ENCODE measurements around the gene CD44. TPM values are rescaled to one million over a fixed set of nuclear protein-coding genes. Genes with fewer than 3 reads are reported as not detected.

Gene CD44
- total RNA-seq, 1 experiment from 2014 or later: 6.1 TPM

DNA sequence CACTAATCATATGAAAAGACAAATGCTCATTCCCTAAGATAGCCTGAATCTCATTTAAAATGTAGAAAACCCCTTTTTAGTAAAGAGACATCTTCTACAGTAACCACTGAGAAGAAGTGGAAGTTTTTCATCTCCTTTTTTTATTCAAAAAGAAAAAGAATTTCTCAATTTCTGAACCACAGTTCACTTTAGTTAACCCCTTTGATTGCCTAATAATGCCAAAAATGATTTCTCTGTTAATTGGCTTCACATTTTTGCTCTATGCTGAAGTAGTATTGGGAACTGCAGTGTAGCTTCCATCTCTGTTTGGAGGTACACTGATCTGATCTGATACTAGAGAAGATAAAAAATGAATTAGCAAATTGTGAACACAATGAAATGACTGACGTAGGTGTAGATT lies 58.3 kb downstream of the CD44 start:
- Histone ChIP-seq H3K18ac (ENCODE audit: insufficient read length, low read depth, low read length) (no peak overlapping the region), H2BK20ac (ENCODE audit: low read depth, low read length, poor library complexity, severe bottlenecking) (no peak overlapping the region), H3T11ph (ENCODE audit: low read length) (no peak overlapping the region), H3K56ac (ENCODE audit: insufficient read length, low read depth, low read length) (no peak overlapping the region), H3K27me3 (ENCODE audit: insufficient read depth, low read length) (no peaks in the 10 kb centered on the region), H3K14ac (ENCODE audit: insufficient read depth, low read length) (no peak overlapping the region), H3K79me2 (ENCODE audit: insufficient read depth, low read length) (no peaks in the 10 kb centered on the region), H2BK120ac (ENCODE audit: low read depth, low read length, poor library complexity, severe bottlenecking) (no peak overlapping the region), H3K27ac (ENCODE audit: insufficient read length, low read depth, low read length) (no peak overlapping the region), H4K8ac (replicated peaks; ENCODE audit: insufficient read length, low read depth, low read length) (no peak overlapping the region), H2BK15ac (ENCODE audit: low read depth, low read length) (no peak overlapping the region), H3K4me2 (ENCODE audit: insufficient read depth, insufficient read length, low read length) (no peak overlapping the region), H3K4me1 (ENCODE audit: insufficient read depth, low read length) (no peaks in the 10 kb centered on the region), H3K79me1 (ENCODE audit: insufficient read depth, low read depth, low read length, poor library complexity, severe bottlenecking) (no peaks in the 10 kb centered on the region), H3K4ac (ENCODE audit: low read depth, low read length) (no peak overlapping the region), H2BK12ac (ENCODE audit: insufficient read length, low read depth, low read length) (no peak overlapping the region), H3K23ac (ENCODE audit: insufficient read length, low read depth, low read length) (no peak overlapping the region), H4K5ac (ENCODE audit: insufficient read length, low read depth, low read length) (no peak overlapping the region), H4K91ac (ENCODE audit: insufficient read length, low read depth, low read length) (no peak overlapping the region), H2AFZ (ENCODE audit: low read length) (no peak overlapping the region), H3K9ac (ENCODE audit: extremely low read depth, insufficient read length, low read length) (no peak overlapping the region), H3K23me2 (ENCODE audit: insufficient read length, low read depth, low read length, poor library complexity, severe bottlenecking) (no peaks in the 10 kb centered on the region), H4K20me1 (ENCODE audit: control insufficient read depth, insufficient read depth, insufficient read length) (no peaks in the 10 kb centered on the region), H2AK5ac (ENCODE audit: insufficient read length, low read length) (no peak overlapping the region), H3K9me3 (ENCODE audit: control insufficient read depth, low read depth, low read length) (no peaks in the 10 kb centered on the region), H2BK5ac (ENCODE audit: insufficient read length, low read length) (no peak overlapping the region)
- Mint-ChIP-seq H3K36me3 (ENCODE audit: insufficient read depth in 1 of 3, low read depth in 3 of 3) (no peaks in the 10 kb centered on the region), H3K27ac (no peak overlapping the region), H3K4me1 (no peaks in the 10 kb centered on the region), H3K4me3 (no peak overlapping the region), H3K27me3 (ENCODE audit: low read depth) (no peaks in the 10 kb centered on the region), H3K9me3 (no peaks in the 10 kb centered on the region)
- TF ChIP-seq, protein P1, sequence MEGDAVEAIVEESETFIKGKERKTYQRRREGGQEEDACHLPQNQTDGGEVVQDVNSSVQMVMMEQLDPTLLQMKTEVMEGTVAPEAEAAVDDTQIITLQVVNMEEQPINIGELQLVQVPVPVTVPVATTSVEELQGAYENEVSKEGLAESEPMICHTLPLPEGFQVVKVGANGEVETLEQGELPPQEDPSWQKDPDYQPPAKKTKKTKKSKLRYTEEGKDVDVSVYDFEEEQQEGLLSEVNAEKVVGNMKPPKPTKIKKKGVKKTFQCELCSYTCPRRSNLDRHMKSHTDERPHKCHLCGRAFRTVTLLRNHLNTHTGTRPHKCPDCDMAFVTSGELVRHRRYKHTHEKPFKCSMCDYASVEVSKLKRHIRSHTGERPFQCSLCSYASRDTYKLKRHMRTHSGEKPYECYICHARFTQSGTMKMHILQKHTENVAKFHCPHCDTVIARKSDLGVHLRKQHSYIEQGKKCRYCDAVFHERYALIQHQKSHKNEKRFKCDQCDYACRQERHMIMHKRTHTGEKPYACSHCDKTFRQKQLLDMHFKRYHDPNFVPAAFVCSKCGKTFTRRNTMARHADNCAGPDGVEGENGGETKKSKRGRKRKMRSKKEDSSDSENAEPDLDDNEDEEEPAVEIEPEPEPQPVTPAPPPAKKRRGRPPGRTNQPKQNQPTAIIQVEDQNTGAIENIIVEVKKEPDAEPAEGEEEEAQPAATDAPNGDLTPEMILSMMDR (conservative IDR thresholded peaks at IDR 0.05): no peak
- no CpG with 5 or more reads among the region's 1 CpG for WGBS (ENCODE audit: extremely low coverage, insufficient read length, low lambda C conversion rate)
- no peak for DNase-seq
